A549 (cell line): Measurements from ENCODE around the gene GRIP2.

Experiments used
- CTCF ChIP-seq: fragments of >200 bp; sonication (Bioruptor Twin); formaldehyde crosslinking; IDR thresholded peaks from 3 replicates; pipeline ENCODE4 v1.5.1; 2016
- E2F6 ChIP-seq: IDR thresholded peaks from 2 replicates; pipeline ENCODE4 v1.6.1; 2012; ENCODE audit warnings: low read depth, borderline replicate concordance
- GATA3 ChIP-seq: IDR thresholded peaks from 2 replicates; pipeline ENCODE4 v1.6.1; 2012; ENCODE audit warnings: borderline replicate concordance
- POLR2A ChIP-seq: IDR thresholded peaks from 2 replicates; pipeline ENCODE4 v1.6.1; 2012; ENCODE audit warnings: mild to moderate bottlenecking, low read length
- REST ChIP-seq: fragments of 200-600 bp; sonication (generic); IDR thresholded peaks from 2 replicates; pipeline ENCODE4 v1.6.1; 2016; ENCODE audit warnings: antibody characterized with exemption, mild to moderate bottlenecking, moderate library complexity
- RFX5 ChIP-seq: fragments of 450-650 bp; IDR thresholded peaks from 2 replicates; pipeline ENCODE4 v1.7.1; 2014; ENCODE audit warnings: antibody characterized with exemption, mild to moderate bottlenecking, moderate library complexity

GRCh38 chr3:14520149-14520548 is 20.0 kb downstream of the GRIP2 start:
- TF ChIP-seq RFX5 (no peak), CTCF (no peak), POLR2A (no peak), E2F6 (no peak), REST (no peak), GATA3 (no peak)
